BLaER1 treated with 17β-estradiol and CSF1 and Interleukin-3, amounts not matched to agents 10 nM and 100 nM (cell line): ENCODE measurements around the gene DLG1.
A peak's percentile ranks its signal among the peaks of the same experiment; 100 is the strongest.
"Not testable (repeated sequence)": the region's sequence is repeated elsewhere in the genome, so short reads cannot be mapped to it uniquely, and the experiment has no call there.

Experiments used
- H3K27ac ChIP-seq, 11 experiments: shearing (Covaris generic); formaldehyde crosslinking; 2 replicates each; pipeline ENCODE4 v1.8.1; 2022
- H3K27me3 ChIP-seq, 11 experiments: shearing (Covaris generic); formaldehyde crosslinking; 2 replicates each; pipeline ENCODE4 v1.8.1; 2022
- H3K36me3 ChIP-seq, 11 experiments: shearing (Covaris generic); formaldehyde crosslinking; 2 replicates each; pipeline ENCODE4 v1.8.1; 2022
- H3K4me1 ChIP-seq, 10 experiments: shearing (Covaris generic); formaldehyde crosslinking; 2 replicates each; pipeline ENCODE4 v1.8.1; 2022
- H3K4me2 ChIP-seq, 11 experiments: shearing (Covaris generic); formaldehyde crosslinking; 2 replicates each; pipeline ENCODE4 v1.8.1; 2022
- H3K4me3 ChIP-seq, 10 experiments: shearing (Covaris generic); formaldehyde crosslinking; 2 replicates each; pipeline ENCODE4 v1.8.1; 2022
- H3K9ac ChIP-seq, 11 experiments: shearing (Covaris generic); formaldehyde crosslinking; 2 replicates each; pipeline ENCODE4 v1.8.1; 2022
- H3K9me3 ChIP-seq, 11 experiments: shearing (Covaris generic); formaldehyde crosslinking; replicated peaks in 1 of 11; 2 replicates each; pipeline ENCODE4 v1.8.1; 2022
- H4K20me1 ChIP-seq, 11 experiments: shearing (Covaris generic); formaldehyde crosslinking; 2 replicates each; pipeline ENCODE4 v1.8.1; 2022
- Cebpa-rat ChIP-seq, 11 experiments: shearing (Covaris generic); IDR thresholded peaks; 2 replicates each; pipeline ENCODE4 v1.8.1; 2022

Gene DLG1

DNA sequence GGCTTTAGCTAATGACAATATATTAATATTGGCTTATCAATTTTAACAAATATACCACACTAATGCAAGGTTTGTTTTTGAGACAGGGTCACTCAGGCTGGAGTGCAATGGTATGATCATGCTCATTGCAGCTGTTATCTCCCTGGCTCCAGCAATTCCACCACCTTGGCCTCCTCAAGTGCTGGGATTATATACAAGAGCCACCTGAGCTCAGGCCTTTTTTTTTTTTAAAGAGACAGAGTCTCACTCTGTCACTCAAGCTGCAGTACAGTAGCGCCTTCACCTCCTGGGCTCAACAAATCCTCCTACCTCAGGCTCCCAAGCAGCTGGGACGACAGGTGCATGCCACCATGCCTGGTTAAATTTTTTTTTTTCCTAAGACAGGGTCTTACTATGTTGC lies 11.7 kb downstream of the DLG1 start:
- Histone ChIP-seq H4K20me1 (peaks cover 0 to 47% (median 13%) of the 10 kb centered on the region in 11 experiments; a peak in 11 of 22 replicates), H3K4me3 (no peak overlapping the region), H3K9me3 (peaks cover 0 to 18% (median 12%) of the 10 kb centered on the region in 11 experiments; a peak in 19 of 22 replicates), H3K4me1 (peaks cover 0 to 15% (median 7%) of the 10 kb centered on the region in 10 experiments; a peak in 11 of 20 replicates), H3K36me3 (peaks cover 66 to 100% (median 88%) of the 10 kb centered on the region in 11 experiments), H3K4me2 (no peak overlapping the region), H3K9ac (no peak overlapping the region), H3K27me3 (no peaks in the 10 kb centered on the region), H3K27ac (no peak overlapping the region)
- no peak for TF ChIP-seq Cebpa-rat (IDR thresholded peaks at IDR 0.05)

- Histone ChIP-seq H3K9me3 (peaks cover 0 to 18% (median 12%) of the 10 kb centered on the region in 11 experiments; a peak in 19 of 22 replicates), H3K4me3 (no peak overlapping the region), H3K9ac (no peak overlapping the region), H3K4me2 (no peak overlapping the region), H4K20me1 (peaks cover 0 to 45% (median 9%) of the 10 kb centered on the region in 11 experiments; a peak in 11 of 22 replicates), H3K4me1 (peaks cover 0 to 4% (median under 1%) of the 10 kb centered on the region in 10 experiments; a peak in 6 of 20 replicates), H3K27ac (no peak overlapping the region), H3K36me3 (peaks cover 72 to 100% (median 90%) of the 10 kb centered on the region in 11 experiments), H3K27me3 (no peaks in the 10 kb centered on the region)
- no peak for TF ChIP-seq Cebpa-rat (IDR thresholded peaks at IDR 0.05)
These were observed 12.9 kb downstream of the DLG1 start for GRCh38 chr3:197285557-197285956.

DNA sequence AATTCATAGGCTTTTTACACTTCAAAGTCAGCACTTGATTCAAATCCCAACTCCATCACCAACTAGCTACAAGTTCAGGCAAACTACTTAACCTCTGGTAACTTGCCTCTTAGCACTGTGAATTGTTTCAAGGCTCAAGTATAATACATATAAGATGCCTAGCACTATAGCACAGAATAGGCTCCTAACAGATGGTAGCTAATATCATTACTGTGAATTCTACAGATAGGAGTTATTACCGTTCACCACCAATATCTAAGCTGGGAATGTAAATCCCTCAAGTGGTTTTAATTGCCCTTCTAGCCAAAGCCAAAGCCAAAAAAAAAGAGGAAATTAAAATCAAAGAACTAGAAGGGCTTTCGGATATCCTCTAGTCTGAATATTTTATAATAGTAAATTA lies 15.4 kb downstream of the DLG1 start:
- no peak for TF ChIP-seq Cebpa-rat (IDR thresholded peaks at IDR 0.05)
- no peak overlapping the region for H3K27ac ChIP-seq
- H3K4me3 ChIP-seq: no peak overlapping the region
- H4K20me1 ChIP-seq: peaks cover 0 to 30% (median 2%) of the 10 kb centered on the region in 11 experiments; a peak in 9 of 22 replicates
- peaks cover 63 to 98% (median 87%) of the 10 kb centered on the region in 11 experiments for H3K36me3 ChIP-seq
- no peaks in the 10 kb centered on the region for H3K27me3 ChIP-seq
- H3K4me2 ChIP-seq: no peak overlapping the region
- no peaks in the 10 kb centered on the region for H3K4me1 ChIP-seq
- no peak overlapping the region for H3K9ac ChIP-seq
- peaks cover 0 to 18% (median 12%) of the 10 kb centered on the region in 11 experiments; a peak in 19 of 22 replicates for H3K9me3 ChIP-seq

DNA sequence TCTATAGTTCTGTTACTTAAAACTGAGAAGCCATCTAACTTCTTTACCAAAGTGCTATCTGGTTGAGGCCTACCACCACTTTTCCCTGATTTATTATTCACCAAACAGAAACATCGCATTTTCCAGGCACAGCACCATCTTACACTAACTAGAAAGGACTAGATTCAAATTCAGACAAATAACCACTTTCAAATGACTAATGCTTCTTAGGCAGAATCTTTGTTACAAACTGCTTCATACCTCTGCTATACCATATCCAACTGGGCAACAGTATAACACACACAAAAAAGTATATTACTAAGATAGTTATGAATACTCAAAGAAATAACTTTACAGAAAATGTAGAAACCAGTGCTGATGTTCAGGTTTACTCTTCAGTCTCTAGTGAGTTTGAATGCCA lies 16.6 kb downstream of the DLG1 start:
- H3K9me3 ChIP-seq: peaks cover 0 to 15% (median 10%) of the 10 kb centered on the region in 11 experiments; a peak in 19 of 22 replicates
- no peak overlapping the region for H3K27ac ChIP-seq
- H4K20me1 ChIP-seq: peaks cover 0 to 29% (median under 1%) of the 10 kb centered on the region in 11 experiments; a peak in 9 of 22 replicates
- H3K9ac ChIP-seq: no peak overlapping the region
- no peaks in the 10 kb centered on the region for H3K4me1 ChIP-seq
- peaks cover 61 to 98% (median 86%) of the 10 kb centered on the region in 11 experiments for H3K36me3 ChIP-seq
- no peak for TF ChIP-seq Cebpa-rat (IDR thresholded peaks at IDR 0.05)
- H3K4me2 ChIP-seq: no peak overlapping the region
- H3K4me3 ChIP-seq: no peak overlapping the region
- no peaks in the 10 kb centered on the region for H3K27me3 ChIP-seq

DNA sequence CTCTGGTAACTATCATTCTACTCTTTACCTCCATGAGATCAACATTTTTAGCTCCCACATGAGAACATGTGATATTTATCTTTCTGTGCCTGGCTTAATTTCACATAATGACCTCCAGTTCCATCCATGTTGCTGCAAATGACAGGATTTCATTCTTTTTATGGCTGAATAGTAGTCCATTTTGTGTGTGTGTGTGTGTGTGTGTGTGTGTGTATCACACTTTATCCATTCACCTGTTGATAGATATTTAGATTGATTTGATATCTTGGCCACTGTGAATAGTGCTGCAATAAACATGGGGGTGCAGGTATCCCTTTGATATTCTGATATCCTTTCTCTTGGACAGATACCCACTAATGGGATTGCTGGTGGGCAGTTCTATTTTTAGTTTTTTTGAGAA lies 18.3 kb downstream of the DLG1 start:
- Histone ChIP-seq H3K9me3 (no peaks in the 10 kb centered on the region), H3K27ac (no peak overlapping the region), H3K27me3 (no peaks in the 10 kb centered on the region), H3K4me2 (no peak overlapping the region), H4K20me1 (peaks cover 0 to 30% (median under 1%) of the 10 kb centered on the region in 11 experiments; a peak in 8 of 22 replicates), H3K4me3 (no peak overlapping the region), H3K4me1 (no peaks in the 10 kb centered on the region), H3K9ac (no peak overlapping the region), H3K36me3 (peaks cover 64 to 98% (median 85%) of the 10 kb centered on the region in 11 experiments)
- no peak for TF ChIP-seq Cebpa-rat (IDR thresholded peaks at IDR 0.05)

- TF ChIP-seq Cebpa-rat (IDR thresholded peaks at IDR 0.05): no peak
- Histone ChIP-seq H3K36me3 (peaks cover 61 to 98% (median 88%) of the 10 kb centered on the region in 11 experiments), H3K4me2 (no peak overlapping the region), H3K4me1 (0 out of 20 replicates have a peak, but pooled peaks cover 0 to 4% (median 0%) of the 10 kb centered on the region in 10 experiments), H3K27ac (no peak overlapping the region), H4K20me1 (peaks cover 0 to 41% (median 11%) of the 10 kb centered on the region in 11 experiments; a peak in 11 of 22 replicates), H3K9me3 (no peaks in the 10 kb centered on the region), H3K9ac (no peak overlapping the region), H3K27me3 (no peaks in the 10 kb centered on the region), H3K4me3 (no peak overlapping the region)
These were observed 19.5 kb downstream of the DLG1 start for GRCh38 chr3:197278933-197279332.

DNA sequence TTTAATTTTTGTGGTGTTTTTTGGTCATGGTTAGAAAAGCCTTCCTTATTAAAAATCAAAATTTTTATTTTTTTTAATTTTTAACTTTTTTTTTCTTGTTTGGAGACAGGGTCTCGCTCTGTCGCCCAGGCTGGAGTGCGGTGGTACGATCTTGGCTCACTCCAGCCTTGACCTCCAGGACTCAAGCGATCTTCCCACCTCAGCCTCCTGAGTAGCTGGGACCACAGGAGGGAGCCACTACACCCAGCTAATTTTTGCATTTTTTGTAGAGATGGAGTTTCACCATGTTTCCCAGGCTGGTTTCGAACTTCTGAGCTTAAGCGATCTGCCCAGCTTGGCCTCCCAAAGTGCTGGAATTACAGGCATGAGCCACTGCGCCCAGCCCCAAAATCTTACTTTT lies 21.6 kb downstream of the DLG1 start:
- not testable (repeated sequence) for H3K4me1 ChIP-seq, H3K4me2 ChIP-seq, H3K9me3 ChIP-seq, H3K27me3 ChIP-seq, H3K27ac ChIP-seq, H3K9ac ChIP-seq, H3K4me3 ChIP-seq
- H4K20me1 ChIP-seq: peaks cover 3 to 52% (median 28%) of the 10 kb centered on the region in 11 experiments; a peak in 16 of 22 replicates
- H3K36me3 ChIP-seq: peaks cover 56 to 93% (median 80%) of the 10 kb centered on the region in 11 experiments

DNA sequence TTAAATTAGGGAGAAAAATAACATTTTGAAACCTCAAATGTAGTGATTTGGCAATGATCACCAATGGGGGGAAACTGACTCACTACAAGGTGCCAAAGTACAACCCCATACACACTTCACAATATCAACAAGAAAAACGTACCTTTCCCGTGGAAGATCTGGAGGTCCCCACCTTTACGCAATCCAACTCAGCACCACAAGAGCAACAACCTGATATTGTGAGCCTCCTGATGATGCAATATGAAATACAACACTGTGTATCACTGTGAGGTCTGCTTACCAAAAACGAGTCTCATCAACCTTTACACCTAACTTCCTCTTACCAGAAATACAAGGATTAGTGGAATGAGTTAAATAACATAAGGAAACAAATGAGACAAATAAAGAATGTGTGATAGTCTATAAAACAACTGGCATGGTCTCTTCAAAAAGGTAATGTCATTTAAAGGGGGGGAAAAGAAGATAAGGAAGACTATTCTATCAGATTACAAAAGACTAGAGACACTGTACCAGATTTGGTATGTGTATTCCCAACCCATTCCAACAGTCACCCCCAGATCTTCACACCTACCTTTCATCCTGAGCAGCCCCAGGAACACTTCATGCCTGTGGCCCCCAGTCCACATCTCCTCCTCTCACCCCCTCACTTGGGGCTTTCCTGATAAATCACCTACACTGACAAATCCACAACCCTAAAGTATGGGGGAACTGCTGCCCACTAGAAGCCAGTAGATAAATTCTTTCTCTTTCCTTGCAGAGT lies 27.7 kb downstream of the DLG1 start:
- Histone ChIP-seq H3K27me3 (no peaks in the 10 kb centered on the region), H3K4me2 (no peak overlapping the region), H3K4me3 (no peak overlapping the region), H3K9me3 (peaks cover 0 to 7% (median 0%) of the 10 kb centered on the region in 11 experiments; a peak in 3 of 22 replicates), H3K36me3 (peaks cover 39 to 92% (median 63%) of the 10 kb centered on the region in 11 experiments), H4K20me1 (peaks cover 12 to 82% (median 49%) of the 10 kb centered on the region in 11 experiments; a peak in 19 of 22 replicates), H3K27ac (no peak overlapping the region), H3K4me1 (0 out of 20 replicates have a peak, but pooled peaks cover 0 to 4% (median 0%) of the 10 kb centered on the region in 10 experiments), H3K9ac (no peak overlapping the region)
- peak in 2 of 11 experiments; percentile 40 to 46; a peak in 1 of 22 replicates for TF ChIP-seq Cebpa-rat (IDR thresholded peaks at IDR 0.05)

- TF ChIP-seq Cebpa-rat (IDR thresholded peaks at IDR 0.05): no peak
- H3K4me3 ChIP-seq: no peak overlapping the region
- no peak overlapping the region for H3K27ac ChIP-seq
- peaks cover 12 to 79% (median 42%) of the 10 kb centered on the region in 11 experiments; a peak in 19 of 22 replicates for H4K20me1 ChIP-seq
- no peak overlapping the region for H3K4me2 ChIP-seq
- H3K27me3 ChIP-seq: no peaks in the 10 kb centered on the region
- peaks cover 39 to 88% (median 61%) of the 10 kb centered on the region in 11 experiments for H3K36me3 ChIP-seq
- no peaks in the 10 kb centered on the region for H3K4me1 ChIP-seq
- H3K9me3 ChIP-seq: peaks cover 0 to 7% (median 0%) of the 10 kb centered on the region in 11 experiments; a peak in 3 of 22 replicates
- H3K9ac ChIP-seq: no peak overlapping the region
These were observed 29.4 kb downstream of the DLG1 start for GRCh38 chr3:197269024-197269423.
